Measurements from ENCODE around the gene SPATS2.

The SPATS2 gene

GRCh38 chr12:49340095-49340870, 27.0 kb upstream of the SPATS2 start:
- DNase-seq (no peak), ATAC-seq (replicated peaks) (no peak)
- no peak overlapping the region for H3K27ac Mint-ChIP-seq
- peak overlapping the region; percentile 37 to 67 for H3K4me3 Mint-ChIP-seq
- H3K36me3 Mint-ChIP-seq (ENCODE audit: insufficient read depth) = peaks cover 11% of the 10 kb centered on the region
- H3K4me1 Mint-ChIP-seq (ENCODE audit: low read depth in 2 of 2) = peaks cover 31 to 32% of the 10 kb centered on the region in 2 donors
- no peaks in the 10 kb centered on the region for H3K9me3 Mint-ChIP-seq
- H3K27me3 Mint-ChIP-seq = peaks cover 23 to 59% of the 10 kb centered on the region in 2 donors

- DNase-seq = no peak
- Mint-ChIP-seq H3K27me3 (peaks cover 23 to 61% of the 10 kb centered on the region in 2 donors), H3K4me3 (peak overlapping the region; percentile 37 to 79)
Measured at GRCh38 chr12:49340971-49341776, 26.1 kb upstream of the SPATS2 start.

GRCh38 chr12:49341777-49342065, 25.5 kb upstream of the SPATS2 start:
- ATAC-seq (replicated peaks) (no peak), DNase-seq (no peak)
- peaks cover 13% of the 10 kb centered on the region for H3K36me3 Mint-ChIP-seq (ENCODE audit: insufficient read depth)
- peaks cover 36 to 40% of the 10 kb centered on the region in 2 donors for H3K4me1 Mint-ChIP-seq (ENCODE audit: low read depth in 2 of 2)
- H3K9me3 Mint-ChIP-seq = no peaks in the 10 kb centered on the region
- H3K4me3 Mint-ChIP-seq = peak overlapping the region; percentile 78 to 79
- peaks cover 26 to 62% of the 10 kb centered on the region in 2 donors for H3K27me3 Mint-ChIP-seq
- H3K27ac Mint-ChIP-seq = peak overlapping the region in 1 of 2 donors; percentile 82

More at GRCh38 chr12:49340971-49341776, 26.1 kb upstream of the SPATS2 start:
- peak overlapping the region in 1 of 2 donors; percentile 82 for H3K27ac Mint-ChIP-seq
- peaks cover 33 to 38% of the 10 kb centered on the region in 2 donors for H3K4me1 Mint-ChIP-seq (ENCODE audit: low read depth in 2 of 2)
- H3K36me3 Mint-ChIP-seq (ENCODE audit: insufficient read depth) = peaks cover 9% of the 10 kb centered on the region
- no peak for ATAC-seq (replicated peaks)
- no peaks in the 10 kb centered on the region for H3K9me3 Mint-ChIP-seq

- ATAC-seq (replicated peaks) (peak; percentile 72), DNase-seq (peak; percentile 66 to 68 (median 67))
- H3K4me3 Mint-ChIP-seq = peak overlapping the region; percentile 78 to 79
- H3K4me1 Mint-ChIP-seq (ENCODE audit: low read depth in 2 of 2) = peaks cover 36 to 41% of the 10 kb centered on the region in 2 donors
- H3K9me3 Mint-ChIP-seq = no peaks in the 10 kb centered on the region
- H3K36me3 Mint-ChIP-seq (ENCODE audit: insufficient read depth) = peaks cover 15% of the 10 kb centered on the region
- H3K27ac Mint-ChIP-seq = no peak overlapping the region
- H3K27me3 Mint-ChIP-seq = peaks cover 26 to 62% of the 10 kb centered on the region in 2 donors
Measured at GRCh38 chr12:49342066-49342913, 25.0 kb upstream of the SPATS2 start.

GRCh38 chr12:49342914-49343731, 24.1 kb upstream of the SPATS2 start:
- peak overlapping the region; percentile 78 to 79 for H3K4me3 Mint-ChIP-seq

GRCh38 chr12:49344486-49345050, 22.7 kb upstream of the SPATS2 start:
- H3K4me3 Mint-ChIP-seq = peak overlapping the region; percentile 78 to 79
- H3K36me3 Mint-ChIP-seq (ENCODE audit: insufficient read depth) = peaks cover 16% of the 10 kb centered on the region
- H3K27me3 Mint-ChIP-seq = peaks cover 40 to 63% of the 10 kb centered on the region in 2 donors
- ATAC-seq (replicated peaks) (no peak), DNase-seq (no peak)
- peaks cover 32 to 36% of the 10 kb centered on the region in 2 donors for H3K4me1 Mint-ChIP-seq (ENCODE audit: low read depth in 2 of 2)
- no peak overlapping the region for H3K27ac Mint-ChIP-seq
- no peaks in the 10 kb centered on the region for H3K9me3 Mint-ChIP-seq

More at GRCh38 chr12:49342914-49343731, 24.1 kb upstream of the SPATS2 start:
- Mint-ChIP-seq H3K27ac (no peak overlapping the region), H3K36me3 (ENCODE audit: insufficient read depth) (peaks cover 16% of the 10 kb centered on the region), H3K9me3 (no peaks in the 10 kb centered on the region), H3K27me3 (peaks cover 26 to 62% of the 10 kb centered on the region in 2 donors), H3K4me1 (ENCODE audit: low read depth in 2 of 2) (peaks cover 32 to 36% of the 10 kb centered on the region in 2 donors)
- no peak for DNase-seq
- peak; percentile 18 for ATAC-seq (replicated peaks)

GRCh38 chr12:49345051-49345824, 22.0 kb upstream of the SPATS2 start:
- ATAC-seq (replicated peaks) (no peak), DNase-seq (no peak)
- Mint-ChIP-seq H3K27me3 (peaks cover 40 to 69% of the 10 kb centered on the region in 2 donors), H3K4me3 (peak overlapping the region; percentile 81 to 90), H3K36me3 (ENCODE audit: insufficient read depth) (peaks cover 16% of the 10 kb centered on the region), H3K4me1 (ENCODE audit: low read depth in 2 of 2) (peaks cover 32 to 36% of the 10 kb centered on the region in 2 donors), H3K9me3 (no peaks in the 10 kb centered on the region), H3K27ac (no peak overlapping the region)

- Mint-ChIP-seq H3K9me3 (no peaks in the 10 kb centered on the region), H3K27me3 (peaks cover 48 to 69% of the 10 kb centered on the region in 2 donors), H3K4me1 (ENCODE audit: low read depth in 2 of 2) (peaks cover 32% of the 10 kb centered on the region in 2 donors), H3K4me3 (peak overlapping the region; percentile 81 to 90), H3K36me3 (ENCODE audit: insufficient read depth) (peaks cover 16% of the 10 kb centered on the region), H3K27ac (no peak overlapping the region)
- DNase-seq (no peak), ATAC-seq (replicated peaks) (no peak)
Measured at GRCh38 chr12:49345825-49346658, 21.2 kb upstream of the SPATS2 start.

GRCh38 chr12:49346659-49347310, 20.5 kb upstream of the SPATS2 start, which contains the start of gene DNAJC22:
TSS of gene DNAJC22 (plus strand) at chr12:49346888. CDS start at chr12:49348873, 1,985 bp downstream.
- DNase-seq = no peak
- peaks cover 32% of the 10 kb centered on the region in 2 donors for H3K4me1 Mint-ChIP-seq (ENCODE audit: low read depth in 2 of 2)
- no peaks in the 10 kb centered on the region for H3K9me3 Mint-ChIP-seq
- H3K36me3 Mint-ChIP-seq (ENCODE audit: insufficient read depth) = peaks cover 16% of the 10 kb centered on the region
- peak within 1 kb of the TSS; percentile 81 to 90 for H3K4me3 Mint-ChIP-seq
- peak; percentile 40 for ATAC-seq (replicated peaks)
- H3K27ac Mint-ChIP-seq = no peak within 1 kb of the TSS
- peaks cover 54 to 74% of the 10 kb centered on the region in 2 donors for H3K27me3 Mint-ChIP-seq

GRCh38 chr12:49347311-49348193, 19.7 kb upstream of the SPATS2 start:
- Mint-ChIP-seq H3K27me3 (peaks cover 61 to 81% of the 10 kb centered on the region in 2 donors), H3K36me3 (ENCODE audit: insufficient read depth) (peaks cover 16% of the 10 kb centered on the region), H3K27ac (no peak overlapping the region), H3K9me3 (no peaks in the 10 kb centered on the region), H3K4me3 (peak overlapping the region; percentile 81 to 90), H3K4me1 (ENCODE audit: low read depth in 2 of 2) (peaks cover 29 to 31% of the 10 kb centered on the region in 2 donors)
- peak; percentile 84 for DNase-seq
- ATAC-seq (replicated peaks) = peak; percentile 80
